Measurements from ENCODE around the gene BCR.
A peak's percentile ranks its signal among the peaks of the same experiment; 100 is the strongest.

BCR gene

GRCh38 chr22:23242473-23243001 lies 62.2 kb downstream of the BCR start:
- DNase-seq (ENCODE audit: low spot score) (no peak), FAIRE-seq (no peak)

GRCh38 chr22:23243006-23243573 lies 62.8 kb downstream of the BCR start:
- DNase-seq (ENCODE audit: low spot score) = no peak
- FAIRE-seq = no peak

- no peak for FAIRE-seq
- no peak for DNase-seq (ENCODE audit: low spot score)
Measured at GRCh38 chr22:23243859-23244689, 63.8 kb downstream of the BCR start.

GRCh38 chr22:23244690-23245044 lies 64.4 kb downstream of the BCR start:
- FAIRE-seq = no peak
- DNase-seq (ENCODE audit: low spot score) = no peak

- FAIRE-seq = peak; percentile 92
Measured at GRCh38 chr22:23245045-23245798, 64.9 kb downstream of the BCR start.

GRCh38 chr22:23245799-23246136 lies 65.5 kb downstream of the BCR start:
- no peak for FAIRE-seq
- no peak for DNase-seq (ENCODE audit: low spot score)

More at GRCh38 chr22:23245045-23245798, 64.9 kb downstream of the BCR start:
- DNase-seq (ENCODE audit: low spot score) = peak; percentile 89

GRCh38 chr22:23246982-23247766 lies 66.9 kb downstream of the BCR start:
- no peak for DNase-seq (ENCODE audit: low spot score)
- no peak for FAIRE-seq

- FAIRE-seq (no peak), DNase-seq (ENCODE audit: low spot score) (no peak)
Measured at GRCh38 chr22:23248583-23248982, 68.3 kb downstream of the BCR start.

GRCh38 chr22:23250056-23250784 lies 69.9 kb downstream of the BCR start:
- DNase-seq (ENCODE audit: low spot score) (no peak), FAIRE-seq (no peak)

- DNase-seq (ENCODE audit: low spot score) = no peak
- no peak for FAIRE-seq
Measured at GRCh38 chr22:23250785-23251363, 70.6 kb downstream of the BCR start.

GRCh38 chr22:23251445-23252093 lies 71.3 kb downstream of the BCR start:
- DNase-seq (ENCODE audit: low spot score) = no peak

GRCh38 chr22:23253475-23254055 lies 73.3 kb downstream of the BCR start:
- no peak for FAIRE-seq

More at GRCh38 chr22:23251445-23252093, 71.3 kb downstream of the BCR start:
- FAIRE-seq = no peak

GRCh38 chr22:23255506-23256170 lies 75.3 kb downstream of the BCR start:
- FAIRE-seq = no peak
- no peak for DNase-seq (ENCODE audit: low spot score)

More at GRCh38 chr22:23253475-23254055, 73.3 kb downstream of the BCR start:
- DNase-seq (ENCODE audit: low spot score) = no peak

- DNase-seq (ENCODE audit: low spot score) = no peak
- FAIRE-seq = no peak
Measured at GRCh38 chr22:23256171-23256932, 76.0 kb downstream of the BCR start.

GRCh38 chr22:23256986-23257888 lies 76.9 kb downstream of the BCR start:
- no peak for DNase-seq (ENCODE audit: low spot score)
- FAIRE-seq = no peak

- DNase-seq (ENCODE audit: low spot score) (no peak), FAIRE-seq (no peak)
Measured at GRCh38 chr22:23257889-23258825, 77.8 kb downstream of the BCR start.
